Gastrocnemius medialis (tissue), 4 donors: ENCODE measurements around the gene XRCC3.

Experiments used
- POLR2A ChIP-seq, 2 donors: fragments of 450-650 bp; IDR thresholded peaks; one replicate each; pipeline ENCODE4 v1.6.1; 2017; ENCODE audit warnings: antibody characterized with exemption in 2 of 2, mild to moderate bottlenecking in 2 of 2, moderate library complexity in 2 of 2
- TF ChIP-seq, protein P1 (sequence below), 5 experiments: fragments of 450-650 bp in 3 of 5; fragments of 200-600 bp in 2 of 5; sonication (generic) in 2 of 5; IDR thresholded peaks in 4 of 5; conservative IDR thresholded peaks in 1 of 5; 1 replicate in 4 of 5; 2 replicates in 1 of 5; pipeline ENCODE4 v1.5.1; 2016 to 2019; ENCODE audit warnings: antibody characterized with exemption in 5 of 5, mild to moderate bottlenecking in 3 of 5, moderate library complexity in 3 of 5

DNA sequence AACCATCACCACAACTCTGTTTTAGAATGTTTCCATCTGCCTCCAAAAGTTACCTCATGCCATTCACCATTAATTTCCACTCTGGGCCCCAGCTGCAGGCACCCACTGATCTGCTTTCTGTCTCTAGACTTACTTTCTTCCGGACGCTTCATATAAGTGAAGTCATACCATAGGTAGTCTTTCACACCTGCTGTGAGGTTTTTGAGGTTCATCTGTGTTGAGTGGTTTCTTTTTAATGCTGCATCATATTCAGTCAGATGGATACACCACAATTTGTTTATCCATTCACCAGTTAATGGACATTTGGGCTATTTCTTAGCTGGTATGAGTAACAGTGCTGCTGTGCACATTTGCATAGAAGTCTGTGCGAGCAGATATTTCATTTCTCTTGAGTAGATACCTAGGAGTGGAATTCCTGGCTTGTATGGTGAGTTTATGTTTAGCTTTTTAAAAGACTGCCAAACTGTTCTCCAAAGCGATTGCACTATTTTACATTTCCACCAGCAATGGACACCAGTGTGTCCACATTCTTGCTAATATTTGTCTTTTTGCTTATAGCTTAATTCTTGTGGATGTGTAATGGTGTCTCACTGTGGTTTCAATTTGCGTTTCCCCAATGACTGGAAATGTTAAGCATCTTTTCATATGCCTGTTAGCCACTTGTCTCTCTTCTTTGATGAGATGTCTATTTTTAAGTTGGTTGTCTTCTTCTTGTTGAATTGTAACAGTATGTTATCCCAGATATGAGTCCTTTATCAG is 48.7 kb upstream of the XRCC3 start:
- TF ChIP-seq, protein P1, sequence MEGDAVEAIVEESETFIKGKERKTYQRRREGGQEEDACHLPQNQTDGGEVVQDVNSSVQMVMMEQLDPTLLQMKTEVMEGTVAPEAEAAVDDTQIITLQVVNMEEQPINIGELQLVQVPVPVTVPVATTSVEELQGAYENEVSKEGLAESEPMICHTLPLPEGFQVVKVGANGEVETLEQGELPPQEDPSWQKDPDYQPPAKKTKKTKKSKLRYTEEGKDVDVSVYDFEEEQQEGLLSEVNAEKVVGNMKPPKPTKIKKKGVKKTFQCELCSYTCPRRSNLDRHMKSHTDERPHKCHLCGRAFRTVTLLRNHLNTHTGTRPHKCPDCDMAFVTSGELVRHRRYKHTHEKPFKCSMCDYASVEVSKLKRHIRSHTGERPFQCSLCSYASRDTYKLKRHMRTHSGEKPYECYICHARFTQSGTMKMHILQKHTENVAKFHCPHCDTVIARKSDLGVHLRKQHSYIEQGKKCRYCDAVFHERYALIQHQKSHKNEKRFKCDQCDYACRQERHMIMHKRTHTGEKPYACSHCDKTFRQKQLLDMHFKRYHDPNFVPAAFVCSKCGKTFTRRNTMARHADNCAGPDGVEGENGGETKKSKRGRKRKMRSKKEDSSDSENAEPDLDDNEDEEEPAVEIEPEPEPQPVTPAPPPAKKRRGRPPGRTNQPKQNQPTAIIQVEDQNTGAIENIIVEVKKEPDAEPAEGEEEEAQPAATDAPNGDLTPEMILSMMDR (IDR thresholded peaks at IDR 0.05 in 4 of 5, conservative IDR thresholded peaks at IDR 0.05 in 1 of 5): no peak
- no peak for TF ChIP-seq POLR2A (IDR thresholded peaks at IDR 0.05)
